HG03159 (cell line): ENCODE data around the gene POLR2C.
"Not testable (repeated sequence)": the region's sequence is repeated elsewhere in the genome, so short reads cannot be mapped to it uniquely, and the experiment has no call there.

Experiments used
- ATAC-seq: cut with Tn5 transposase; IDR thresholded peaks from one replicate; pipeline ENCODE4 v1.9.1; 2021; ENCODE audit warnings: mild to moderate bottlenecking, moderate library complexity; ENCODE audit not compliant: unreplicated experiment

POLR2C gene

GRCh38 chr16:57478396-57479204, 16.1 kb downstream of the POLR2C start:
- ATAC-seq: no peak

GRCh38 chr16:57479205-57479975, 16.9 kb downstream of the POLR2C start:
- ATAC-seq: no peak

GRCh38 chr16:57479976-57480753, 17.7 kb downstream of the POLR2C start:
- no peak for ATAC-seq

GRCh38 chr16:57480754-57481230, 18.3 kb downstream of the POLR2C start:
- ATAC-seq: no peak

- no peak for ATAC-seq
These were observed 18.9 kb downstream of the POLR2C start for GRCh38 chr16:57481421-57481820.

- ATAC-seq: no peak
These were observed 20.5 kb downstream of the POLR2C start for GRCh38 chr16:57482845-57483545.

GRCh38 chr16:57483725-57484514, 21.4 kb downstream of the POLR2C start:
- no peak for ATAC-seq

GRCh38 chr16:57484515-57485005, 22.1 kb downstream of the POLR2C start:
- ATAC-seq: no peak

GRCh38 chr16:57485091-57485915, 22.8 kb downstream of the POLR2C start:
- ATAC-seq: no peak

GRCh38 chr16:57485916-57486857, 23.7 kb downstream of the POLR2C start, which contains the start of gene DOK4:
TSS of gene DOK4 (minus strand) at chr16:57486493. CDS start at chr16:57479507, 6,986 bp downstream.
- ATAC-seq: no peak

GRCh38 chr16:57486858-57487834, 24.7 kb downstream of the POLR2C start:
- no peak for ATAC-seq

- no peak for ATAC-seq
These were observed 26.8 kb downstream of the POLR2C start for GRCh38 chr16:57489229-57489628.

GRCh38 chr16:57493767-57494166, 31.3 kb downstream of the POLR2C start:
- ATAC-seq: no peak

- ATAC-seq: no peak
These were observed 34.6 kb downstream of the POLR2C start for GRCh38 chr16:57497121-57497520.

GRCh38 chr16:57498031-57498430, 35.6 kb downstream of the POLR2C start:
- no peak for ATAC-seq

- not testable (repeated sequence) for ATAC-seq
These were observed 37.5 kb downstream of the POLR2C start for GRCh38 chr16:57499941-57500340.
